Amniotic epithelial cell (primary cell): ENCODE data around the gene ZNF175.
A peak's percentile ranks its signal among the peaks of the same experiment; 100 is the strongest.

ENCODE experiments used
- DNase-seq: peaks from one replicate; pipeline ENCODE4 v3.0.0-alpha.2; 2010; ENCODE audit warnings: low read depth

The ZNF175 gene

GRCh38 chr19:51570962-51571575, at the start of gene ZNF175:
Gene ZNF175 (plus strand): TSS chr19:51571283. CDS start chr19:51573330, 2,047 bp downstream.
- peak; percentile 95 for DNase-seq

DNA sequence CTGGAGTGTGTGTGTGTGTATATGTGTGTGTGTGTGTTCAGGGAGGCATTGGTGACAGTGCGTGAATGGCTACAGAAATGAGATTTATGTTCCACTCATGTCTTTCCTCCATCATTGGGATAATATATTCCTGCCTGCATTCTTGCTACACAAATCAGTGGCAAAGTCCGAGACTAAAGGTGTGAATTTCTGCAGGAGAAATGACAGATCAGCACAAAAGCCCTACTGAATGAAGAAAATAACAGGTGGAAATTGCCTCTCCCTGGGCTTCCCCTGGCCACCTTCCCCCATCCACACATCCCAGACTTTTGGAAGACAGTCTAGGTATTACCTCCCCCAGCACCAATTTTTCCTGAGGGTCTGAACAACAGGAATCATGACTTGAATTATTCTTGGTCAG, 49.7 kb upstream of the ZNF175 start:
- DNase-seq: no peak

GRCh38 chr19:51521781-51522180, 49.3 kb upstream of the ZNF175 start:
- no peak for DNase-seq

GRCh38 chr19:51524666-51525264, 46.3 kb upstream of the ZNF175 start:
- DNase-seq: no peak

GRCh38 chr19:51525651-51526050, 45.4 kb upstream of the ZNF175 start:
- no peak for DNase-seq

- DNase-seq: no peak
These were observed 41.8 kb upstream of the ZNF175 start for GRCh38 chr19:51529301-51529700.

DNA sequence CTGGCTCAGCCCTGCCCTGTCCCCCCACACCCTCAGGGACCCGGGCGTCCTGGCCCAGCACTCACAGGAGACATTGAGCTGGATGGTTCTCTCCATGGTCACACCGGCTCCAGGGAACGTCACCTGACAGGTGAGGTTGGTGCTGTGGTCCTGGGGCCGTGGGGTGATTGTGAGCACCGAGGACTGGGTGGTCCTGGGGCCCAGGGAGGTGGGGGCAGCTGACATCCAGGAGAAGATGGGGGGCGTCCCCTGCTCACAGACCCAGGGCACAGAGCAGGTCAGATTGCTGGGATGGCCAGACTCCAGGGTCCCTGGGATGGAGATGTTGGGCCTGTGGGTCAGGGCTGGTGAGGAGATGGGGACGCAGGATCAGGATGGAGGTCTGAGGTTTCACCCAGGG, 40.5 kb upstream of the ZNF175 start:
- DNase-seq: no peak

DNA sequence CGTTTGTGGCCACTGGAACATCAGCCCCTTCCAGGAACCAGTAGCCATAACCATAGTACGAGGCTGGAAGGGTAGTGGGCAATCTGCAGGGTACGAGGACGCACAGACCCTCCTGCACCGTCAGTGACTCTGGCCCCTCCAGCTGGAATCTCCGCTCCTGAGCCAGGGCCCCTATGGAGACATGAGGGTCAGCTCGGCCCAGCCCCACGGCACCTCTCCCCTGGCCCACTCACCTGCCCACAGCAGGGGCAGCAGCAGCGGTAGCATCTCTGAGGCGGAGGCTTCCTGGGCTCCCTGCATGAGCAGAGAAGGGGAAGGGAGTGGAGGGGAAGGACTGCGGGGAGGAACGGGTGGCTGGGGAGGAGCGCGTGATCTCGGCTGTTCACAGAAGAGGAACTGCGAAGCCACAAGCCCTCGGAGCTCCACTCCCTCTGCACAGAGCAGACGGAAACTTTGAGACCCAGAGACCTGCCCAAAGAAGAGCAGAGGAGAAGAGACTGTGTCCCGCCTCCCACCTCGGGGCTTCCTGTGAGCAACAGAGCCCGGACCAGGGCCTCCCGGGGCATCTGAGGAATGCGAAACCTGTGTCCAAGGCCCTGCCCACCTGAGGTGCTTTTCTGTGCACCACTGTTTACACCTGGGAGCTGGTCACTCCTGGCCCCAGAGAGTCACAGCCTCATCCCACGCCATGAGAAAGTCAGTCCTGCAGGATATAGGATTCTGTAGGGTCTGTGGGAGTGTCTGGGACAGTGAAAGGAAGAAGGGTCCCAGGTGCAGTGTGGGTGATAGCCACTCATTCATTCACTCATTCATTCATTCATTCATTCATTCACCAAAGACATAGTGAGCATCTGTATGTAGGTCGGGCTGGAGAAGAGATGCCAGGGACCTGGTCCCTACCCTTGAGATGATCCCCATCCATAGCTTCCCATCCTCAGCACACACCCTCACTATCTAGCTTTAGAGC, 39.5 kb upstream of the ZNF175 start, which contains the start of gene SIGLEC6:
Gene SIGLEC6 (minus strand): TSS at position 322 of the 967 bp plus-strand sequence. CDS start 22 bp downstream, at position 300.
- no peak for DNase-seq

- no peak for DNase-seq
These were observed 35.5 kb upstream of the ZNF175 start for GRCh38 chr19:51535535-51535934.

- DNase-seq: no peak
These were observed 31.2 kb upstream of the ZNF175 start for GRCh38 chr19:51539821-51540366.

GRCh38 chr19:51541458-51542357, 29.4 kb upstream of the ZNF175 start:
- no peak for DNase-seq

- no peak for DNase-seq
These were observed 28.4 kb upstream of the ZNF175 start for GRCh38 chr19:51542699-51543098.

- no peak for DNase-seq
These were observed 27.0 kb upstream of the ZNF175 start for GRCh38 chr19:51544038-51544437.

- no peak for DNase-seq
These were observed 24.9 kb upstream of the ZNF175 start for GRCh38 chr19:51546107-51546649.

- peak; percentile 38 for DNase-seq
These were observed 24.3 kb upstream of the ZNF175 start for GRCh38 chr19:51546650-51547396.

GRCh38 chr19:51547397-51548212, 23.5 kb upstream of the ZNF175 start:
- DNase-seq: peak; percentile 26

DNA sequence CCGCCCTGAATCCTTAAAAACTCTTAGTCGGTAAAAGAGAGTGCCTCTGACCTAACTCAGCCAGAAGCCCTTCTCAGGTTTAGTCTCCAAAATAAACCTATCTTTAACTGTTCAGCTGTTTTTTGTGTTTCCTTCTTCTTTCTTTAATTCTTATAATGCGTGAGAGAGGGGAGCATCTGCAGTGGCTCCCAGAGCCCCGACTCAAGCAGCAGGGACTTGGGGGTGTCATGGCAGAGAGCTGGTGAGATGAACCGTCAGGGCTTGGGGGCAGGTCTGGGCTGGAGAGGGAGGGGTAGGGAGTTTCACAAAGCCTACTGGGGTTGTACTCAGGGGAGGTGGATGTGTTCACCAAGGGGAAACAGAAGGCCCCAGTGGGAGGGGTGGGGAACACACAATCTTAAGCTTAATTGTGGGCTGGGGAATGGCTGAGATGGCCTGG, 22.9 kb upstream of the ZNF175 start:
- no peak for DNase-seq

GRCh38 chr19:51548891-51549305, 22.2 kb upstream of the ZNF175 start:
- DNase-seq: no peak
